ENCODE measurements around the gene FLII.

FLII gene

GRCh38 chr17:18277076-18277475, 18.5 kb upstream of the FLII start:
- no peaks in the 10 kb centered on the region for H3K4me1 ChIP-seq (ENCODE audit: control insufficient read depth, insufficient read depth, low read length, poor library complexity, severe bottlenecking)
- H3K27ac ChIP-seq (ENCODE audit: low read depth, low read length, severe bottlenecking) = no peak overlapping the region
- no peak overlapping the region for H3K4me3 ChIP-seq (ENCODE audit: extremely low read depth, insufficient read depth, low read length, poor library complexity, severe bottlenecking)
- no peaks in the 10 kb centered on the region for H3K9me3 ChIP-seq (ENCODE audit: control insufficient read depth, low read length)
- WGBS, 2 experiments (ENCODE audit: insufficient coverage in 2 of 2) = 86 to 100% methylated on average over 1 of the region's 1 CpG
- peaks cover 85% of the 10 kb centered on the region for H3K36me3 ChIP-seq (ENCODE audit: control insufficient read depth, insufficient read depth, low read length)

- H3K27ac ChIP-seq (ENCODE audit: low read depth, low read length, severe bottlenecking) = no peak overlapping the region
- H3K4me1 ChIP-seq (ENCODE audit: control insufficient read depth, insufficient read depth, low read length, poor library complexity, severe bottlenecking) = peaks cover 19% of the 10 kb centered on the region
- H3K9me3 ChIP-seq (ENCODE audit: control insufficient read depth, low read length) = no peaks in the 10 kb centered on the region
- 92 to 96% methylated on average over 8 to 12 of the region's 14 CpGs for WGBS, 2 experiments (ENCODE audit: insufficient coverage in 2 of 2)
- H3K4me3 ChIP-seq (ENCODE audit: extremely low read depth, insufficient read depth, low read length, poor library complexity, severe bottlenecking) = no peak overlapping the region
- H3K36me3 ChIP-seq (ENCODE audit: control insufficient read depth, insufficient read depth, low read length) = peaks cover 34% of the 10 kb centered on the region
Measured at GRCh38 chr17:18270046-18270931, 11.8 kb upstream of the FLII start.

GRCh38 chr17:18267927-18268711, 9.6 kb upstream of the FLII start:
- 43 to 44% methylated on average over 11 to 12 of the region's 14 CpGs for WGBS, 2 experiments (ENCODE audit: insufficient coverage in 2 of 2)
- H3K4me3 ChIP-seq (ENCODE audit: extremely low read depth, insufficient read depth, low read length, poor library complexity, severe bottlenecking) = no peak overlapping the region
- no peaks in the 10 kb centered on the region for H3K9me3 ChIP-seq (ENCODE audit: control insufficient read depth, low read length)
- H3K4me1 ChIP-seq (ENCODE audit: control insufficient read depth, insufficient read depth, low read length, poor library complexity, severe bottlenecking) = peaks cover 19% of the 10 kb centered on the region
- H3K27ac ChIP-seq (ENCODE audit: low read depth, low read length, severe bottlenecking) = peak overlapping the region; percentile 91
- peaks cover 37% of the 10 kb centered on the region for H3K36me3 ChIP-seq (ENCODE audit: control insufficient read depth, insufficient read depth, low read length)

- peaks cover 39% of the 10 kb centered on the region for H3K36me3 ChIP-seq (ENCODE audit: control insufficient read depth, insufficient read depth, low read length)
- peak overlapping the region; percentile 91 for H3K27ac ChIP-seq (ENCODE audit: low read depth, low read length, severe bottlenecking)
- H3K4me3 ChIP-seq (ENCODE audit: extremely low read depth, insufficient read depth, low read length, poor library complexity, severe bottlenecking) = no peak overlapping the region
- 96 to 97% methylated on average over 5 of the region's 10 CpGs for WGBS, 2 experiments (ENCODE audit: insufficient coverage in 2 of 2)
- H3K9me3 ChIP-seq (ENCODE audit: control insufficient read depth, low read length) = no peaks in the 10 kb centered on the region
- H3K4me1 ChIP-seq (ENCODE audit: control insufficient read depth, insufficient read depth, low read length, poor library complexity, severe bottlenecking) = peaks cover 19% of the 10 kb centered on the region
Measured at GRCh38 chr17:18267366-18267765, 8.8 kb upstream of the FLII start.

- Histone ChIP-seq H3K27ac (ENCODE audit: low read depth, low read length, severe bottlenecking) (no peak overlapping the region), H3K36me3 (ENCODE audit: control insufficient read depth, insufficient read depth, low read length) (peaks cover 33% of the 10 kb centered on the region), H3K4me1 (ENCODE audit: control insufficient read depth, insufficient read depth, low read length, poor library complexity, severe bottlenecking) (peaks cover 23% of the 10 kb centered on the region), H3K9me3 (ENCODE audit: control insufficient read depth, low read length) (no peaks in the 10 kb centered on the region), H3K4me3 (ENCODE audit: extremely low read depth, insufficient read depth, low read length, poor library complexity, severe bottlenecking) (no peak overlapping the region)
- WGBS, 2 experiments (ENCODE audit: insufficient coverage in 2 of 2) = 94 to 95% methylated on average over 50 of the region's 50 CpGs
Measured at GRCh38 chr17:18263885-18264682, 5.5 kb upstream of the FLII start.

GRCh38 chr17:18262641-18263040, 4.1 kb upstream of the FLII start:
- WGBS, 2 experiments (ENCODE audit: insufficient coverage in 2 of 2) = 94 to 99% methylated on average over 11 to 12 of the region's 12 CpGs
- Histone ChIP-seq H3K4me1 (ENCODE audit: control insufficient read depth, insufficient read depth, low read length, poor library complexity, severe bottlenecking) (peaks cover 11% of the 10 kb centered on the region), H3K27ac (ENCODE audit: low read depth, low read length, severe bottlenecking) (no peak overlapping the region), H3K4me3 (ENCODE audit: extremely low read depth, insufficient read depth, low read length, poor library complexity, severe bottlenecking) (no peak overlapping the region), H3K9me3 (ENCODE audit: control insufficient read depth, low read length) (no peaks in the 10 kb centered on the region), H3K36me3 (ENCODE audit: control insufficient read depth, insufficient read depth, low read length) (peaks cover 33% of the 10 kb centered on the region)

- H3K9me3 ChIP-seq (ENCODE audit: control insufficient read depth, low read length) = no peaks in the 10 kb centered on the region
- peaks cover 33% of the 10 kb centered on the region for H3K36me3 ChIP-seq (ENCODE audit: control insufficient read depth, insufficient read depth, low read length)
- WGBS, 2 experiments (ENCODE audit: insufficient coverage in 2 of 2) = 95 to 96% methylated on average over 2 of the region's 2 CpGs
- H3K27ac ChIP-seq (ENCODE audit: low read depth, low read length, severe bottlenecking) = no peak overlapping the region
- H3K4me1 ChIP-seq (ENCODE audit: control insufficient read depth, insufficient read depth, low read length, poor library complexity, severe bottlenecking) = peaks cover 14% of the 10 kb centered on the region
- peak overlapping the region; percentile 81 for H3K4me3 ChIP-seq (ENCODE audit: extremely low read depth, insufficient read depth, low read length, poor library complexity, severe bottlenecking)
Measured at GRCh38 chr17:18262111-18262510, 3.6 kb upstream of the FLII start.

- Histone ChIP-seq H3K4me3 (ENCODE audit: extremely low read depth, insufficient read depth, low read length, poor library complexity, severe bottlenecking) (peak overlapping the region; percentile 81), H3K9me3 (ENCODE audit: control insufficient read depth, low read length) (no peaks in the 10 kb centered on the region), H3K27ac (ENCODE audit: low read depth, low read length, severe bottlenecking) (no peak overlapping the region), H3K4me1 (ENCODE audit: control insufficient read depth, insufficient read depth, low read length, poor library complexity, severe bottlenecking) (peaks cover 18% of the 10 kb centered on the region), H3K36me3 (ENCODE audit: control insufficient read depth, insufficient read depth, low read length) (peaks cover 37% of the 10 kb centered on the region)
- WGBS, 2 experiments (ENCODE audit: insufficient coverage in 2 of 2) = 84 to 100% methylated on average over 2 to 3 of the region's 3 CpGs
Measured at GRCh38 chr17:18261659-18262058, 3.1 kb upstream of the FLII start.

GRCh38 chr17:18261146-18261515, 2.6 kb upstream of the FLII start:
- WGBS, 2 experiments (ENCODE audit: insufficient coverage in 2 of 2) = 9 to 18% methylated on average over 11 to 16 of the region's 16 CpGs

GRCh38 chr17:18260332-18261145, 2.0 kb upstream of the FLII start, which contains the start of gene MIEF2:
Gene MIEF2 (plus strand): TSS chr17:18260662. CDS start chr17:18262721, 2,059 bp downstream.
- Histone ChIP-seq H3K27ac (ENCODE audit: low read depth, low read length, severe bottlenecking) (peak within 1 kb of the TSS; percentile 89), H3K4me3 (ENCODE audit: extremely low read depth, insufficient read depth, low read length, poor library complexity, severe bottlenecking) (peak within 1 kb of the TSS; percentile 81), H3K9me3 (ENCODE audit: control insufficient read depth, low read length) (no peaks in the 10 kb centered on the region), H3K36me3 (ENCODE audit: control insufficient read depth, insufficient read depth, low read length) (peaks cover 46% of the 10 kb centered on the region), H3K4me1 (ENCODE audit: control insufficient read depth, insufficient read depth, low read length, poor library complexity, severe bottlenecking) (peaks cover 21% of the 10 kb centered on the region)
- WGBS, 2 experiments (ENCODE audit: insufficient coverage in 2 of 2) = 1% methylated on average over 57 to 62 of the region's 72 CpGs

More at GRCh38 chr17:18261146-18261515, 2.6 kb upstream of the FLII start:
- H3K4me1 ChIP-seq (ENCODE audit: control insufficient read depth, insufficient read depth, low read length, poor library complexity, severe bottlenecking) = peaks cover 21% of the 10 kb centered on the region
- peaks cover 43% of the 10 kb centered on the region for H3K36me3 ChIP-seq (ENCODE audit: control insufficient read depth, insufficient read depth, low read length)
- no peaks in the 10 kb centered on the region for H3K9me3 ChIP-seq (ENCODE audit: control insufficient read depth, low read length)
- H3K4me3 ChIP-seq (ENCODE audit: extremely low read depth, insufficient read depth, low read length, poor library complexity, severe bottlenecking) = peak overlapping the region; percentile 81
- peak overlapping the region; percentile 89 for H3K27ac ChIP-seq (ENCODE audit: low read depth, low read length, severe bottlenecking)

Data from mesodermal cell (in vitro differentiated cells).